AG09319 (cell line): ENCODE measurements around the gene SPAAR.

Experiments used
- DNase-seq: peaks from one replicate; pipeline ENCODE4 v3.0.0-alpha.2; 2010; ENCODE audit warnings: low read depth; ENCODE audit errors: extremely low read depth
- CTCF ChIP-seq: IDR thresholded peaks from 2 replicates; pipeline ENCODE4 v1.5.1; 2011; ENCODE audit warnings: low read depth, mild to moderate bottlenecking, inconsistent platforms, low read length, moderate library complexity

Gene SPAAR

DNA sequence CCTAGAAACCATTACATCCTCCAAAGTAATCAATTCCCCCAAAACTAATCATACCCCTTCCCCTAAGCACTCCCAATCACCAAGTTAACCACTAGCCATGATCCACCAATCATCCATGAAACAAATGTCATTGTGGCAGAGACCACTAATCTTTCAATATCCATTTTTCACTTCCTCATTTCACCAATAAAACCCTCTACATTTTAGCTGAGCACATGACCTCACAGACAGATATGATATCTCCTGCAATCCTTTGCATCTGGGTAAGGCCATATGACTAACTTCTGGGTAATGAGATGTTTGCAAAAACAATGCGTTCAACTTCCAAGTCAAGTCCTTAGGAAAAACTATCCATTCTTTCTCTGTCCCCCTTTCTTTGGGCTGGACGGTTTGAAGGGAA is 27.9 kb downstream of the SPAAR start:
- TF ChIP-seq CTCF, result no peak
- no peak for DNase-seq

DNA sequence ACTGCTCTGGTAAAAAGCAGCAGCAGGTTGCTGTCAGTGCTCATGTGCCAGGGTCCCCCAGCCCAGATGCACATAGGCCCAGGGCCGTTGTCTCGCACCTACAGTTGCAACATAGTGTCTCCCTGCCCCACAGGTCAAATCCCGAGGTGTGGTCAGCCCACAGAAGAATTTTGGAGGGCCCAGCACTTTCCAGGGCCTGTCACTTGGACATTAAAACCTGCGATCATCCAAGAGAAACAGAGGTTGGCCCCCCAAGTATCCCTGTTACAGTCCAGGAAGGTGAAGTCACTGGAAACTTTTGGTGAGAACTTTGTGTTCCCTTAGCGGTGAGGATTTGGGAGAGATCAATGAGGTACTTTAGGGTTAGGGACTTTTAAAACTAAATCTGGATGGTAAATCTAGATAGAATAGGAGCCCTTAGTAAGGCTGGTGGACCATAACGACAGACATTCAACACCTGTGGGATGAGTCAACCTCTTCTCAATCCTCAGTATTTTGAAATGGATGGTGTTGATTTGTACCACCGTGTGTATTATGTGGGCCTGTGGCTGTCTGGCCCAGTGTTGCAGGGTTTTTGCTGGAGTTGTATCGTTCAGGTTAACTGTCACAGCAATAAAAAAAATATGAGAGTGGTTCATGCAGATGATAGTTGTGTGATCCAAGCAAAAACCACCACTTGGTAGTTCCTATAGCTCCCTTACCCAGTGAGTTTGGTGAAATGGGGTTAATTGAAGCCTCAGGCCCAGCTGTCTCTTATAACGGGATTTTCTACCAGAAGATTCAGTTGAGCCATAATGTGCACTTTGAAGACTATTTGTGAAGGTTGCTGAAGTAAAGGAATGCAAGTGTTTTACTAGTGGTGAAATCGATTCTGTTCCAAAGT is 29.4 kb downstream of the SPAAR start:
- no peak for DNase-seq

DNA sequence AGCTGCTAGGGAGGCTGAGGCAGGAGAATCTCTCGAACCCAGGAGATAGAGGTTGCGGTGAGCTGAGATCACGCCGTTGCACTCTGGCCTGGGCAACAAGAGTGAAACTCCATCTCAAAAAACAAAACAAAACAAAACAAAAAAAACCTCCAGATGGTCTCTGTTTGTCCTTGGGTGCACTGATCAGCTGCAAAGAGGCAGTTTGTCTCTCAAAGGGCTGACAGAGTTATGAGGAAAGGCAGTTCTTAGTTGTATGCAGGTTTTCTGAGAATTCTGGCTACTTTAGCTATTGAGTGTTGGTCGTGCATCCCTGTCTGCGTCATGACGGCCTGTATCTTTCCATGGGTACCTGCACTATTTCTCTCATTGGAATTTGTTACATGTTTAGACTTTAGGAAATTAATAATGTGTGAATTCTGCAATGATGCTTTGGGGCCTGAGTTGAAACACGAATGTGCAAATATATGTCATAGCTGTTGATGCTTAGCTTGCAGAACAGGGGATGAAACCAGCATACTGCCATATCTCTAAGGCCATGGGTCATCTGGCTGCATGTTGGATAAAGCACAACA is 30.5 kb downstream of the SPAAR start:
- no peak for DNase-seq
- TF ChIP-seq CTCF, result no peak

More for the DNA sequence above, 29.4 kb downstream of the SPAAR start:
- TF ChIP-seq CTCF, result no peak

DNA sequence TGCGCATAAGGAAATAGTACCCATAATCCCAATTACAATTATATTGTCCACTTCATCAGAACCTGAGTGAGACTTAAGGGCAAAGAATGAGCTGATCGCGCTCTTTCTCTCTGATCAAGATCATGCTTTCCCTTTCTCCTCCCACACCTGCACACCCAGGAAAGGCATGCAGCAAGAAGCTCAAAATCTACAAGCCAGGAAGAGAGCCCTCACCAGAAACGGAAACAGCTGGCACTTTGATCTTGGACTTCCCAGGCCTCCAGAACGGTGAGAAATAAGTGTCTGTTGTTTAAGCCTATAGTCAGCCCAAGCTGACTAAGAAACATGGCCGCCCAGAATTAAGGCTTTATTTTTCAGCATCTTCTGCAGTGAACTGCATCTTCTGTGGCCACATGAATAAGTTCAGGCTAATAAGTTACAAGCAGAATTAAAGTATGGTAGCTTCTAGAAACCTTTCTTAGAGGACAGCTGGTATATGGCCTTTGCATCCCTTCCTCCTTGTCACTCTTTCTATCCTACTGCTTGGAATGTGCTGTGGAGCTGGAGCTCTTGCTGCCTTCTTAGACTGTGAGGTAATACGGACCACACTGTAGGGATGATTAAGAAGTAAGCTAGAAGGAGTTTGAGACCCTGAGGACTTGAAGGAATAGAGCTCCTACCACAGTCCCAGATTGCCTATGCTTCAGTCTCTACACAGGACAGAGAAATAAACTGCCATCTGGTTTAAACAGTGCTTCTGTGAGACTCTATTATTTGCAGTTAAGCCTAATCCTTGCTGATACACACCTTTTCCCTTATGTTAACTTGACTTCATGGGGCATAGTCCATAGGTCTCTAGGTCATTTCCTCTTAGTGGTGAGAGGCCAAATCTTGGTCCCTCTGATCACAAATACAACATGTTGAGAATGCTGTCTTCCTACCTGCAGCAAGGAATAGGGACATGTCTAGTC is 31.4 kb downstream of the SPAAR start:
- no peak for TF ChIP-seq CTCF
- no peak for DNase-seq

DNA sequence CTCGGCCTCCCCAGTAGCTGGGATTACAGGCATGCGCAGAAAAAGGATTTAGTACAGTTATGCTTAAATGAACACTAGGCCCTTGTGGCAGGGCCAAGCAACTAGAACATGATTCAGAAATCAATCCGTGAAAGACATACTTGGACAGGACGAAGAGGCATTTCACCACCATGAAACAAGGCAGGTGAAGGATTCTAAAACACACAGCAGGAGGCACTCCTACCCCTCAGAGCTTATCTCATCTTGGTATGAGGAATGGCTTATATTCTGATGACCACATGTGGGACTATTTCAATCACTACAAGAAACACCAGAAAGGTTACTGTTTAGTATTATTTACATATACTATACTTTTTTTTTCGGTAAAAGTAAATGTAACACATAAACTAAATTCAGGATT is 33.0 kb downstream of the SPAAR start:
- no peak for DNase-seq
- no peak for TF ChIP-seq CTCF

DNA sequence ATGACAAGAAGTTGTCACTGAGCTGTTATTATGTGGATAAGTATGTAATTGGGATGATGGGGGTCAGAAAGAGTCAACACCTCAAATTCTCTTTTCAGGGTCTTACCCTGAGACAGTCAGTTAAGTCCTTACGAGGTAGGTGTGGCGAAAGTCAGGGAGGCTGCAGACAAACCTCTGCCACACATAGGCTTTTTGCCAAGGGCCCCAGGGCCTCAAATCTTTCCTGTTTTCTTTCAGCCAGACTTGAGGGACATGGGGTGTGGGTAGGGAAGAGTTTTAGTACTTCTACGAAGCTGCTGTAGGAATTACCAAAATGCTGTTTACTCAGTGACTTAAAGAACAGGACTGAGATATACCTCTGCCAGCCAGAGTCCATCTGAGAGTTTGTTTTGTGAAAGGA is 34.9 kb downstream of the SPAAR start:
- no peak for DNase-seq
- no peak for TF ChIP-seq CTCF
